Stimulated activated CD4-positive, alpha-beta T cell treated with anti-CD3 and anti-CD28 coated beads, TNF-alpha, amount 100 ng/mL, for 4 hours (primary cell): ENCODE results near the gene ALS2CL.
"Not testable (repeated sequence)": the region's sequence is repeated elsewhere in the genome, so short reads cannot be mapped to it uniquely, and the experiment has no call there.

Experiments
- DNase-seq, 3 experiments: peaks; one replicate each; pipeline ENCODE4 v3.0.0-alpha.2; 2020; ENCODE audit warnings: low read depth in 3 of 3

The ALS2CL gene

DNA sequence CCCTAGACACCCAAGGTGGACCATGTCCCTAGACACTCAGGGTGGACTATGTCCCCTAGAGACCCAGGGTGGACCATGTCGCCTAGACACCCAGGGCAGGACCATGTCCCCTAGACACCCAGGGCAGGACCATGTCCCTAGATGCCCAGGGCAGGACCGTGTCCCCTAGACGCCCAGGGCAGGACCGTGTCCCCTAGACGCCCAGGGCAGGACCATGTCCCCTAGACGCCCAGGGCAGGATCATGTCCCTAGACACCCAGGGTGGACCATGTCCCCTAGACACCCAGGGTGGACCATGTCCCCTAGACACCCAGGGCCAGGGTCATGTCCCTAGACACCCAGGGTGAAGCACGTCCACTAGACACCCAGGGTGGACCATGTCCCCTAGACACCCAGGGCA, 10.9 kb upstream of the ALS2CL start:
- DNase-seq, result not testable (repeated sequence)

DNA sequence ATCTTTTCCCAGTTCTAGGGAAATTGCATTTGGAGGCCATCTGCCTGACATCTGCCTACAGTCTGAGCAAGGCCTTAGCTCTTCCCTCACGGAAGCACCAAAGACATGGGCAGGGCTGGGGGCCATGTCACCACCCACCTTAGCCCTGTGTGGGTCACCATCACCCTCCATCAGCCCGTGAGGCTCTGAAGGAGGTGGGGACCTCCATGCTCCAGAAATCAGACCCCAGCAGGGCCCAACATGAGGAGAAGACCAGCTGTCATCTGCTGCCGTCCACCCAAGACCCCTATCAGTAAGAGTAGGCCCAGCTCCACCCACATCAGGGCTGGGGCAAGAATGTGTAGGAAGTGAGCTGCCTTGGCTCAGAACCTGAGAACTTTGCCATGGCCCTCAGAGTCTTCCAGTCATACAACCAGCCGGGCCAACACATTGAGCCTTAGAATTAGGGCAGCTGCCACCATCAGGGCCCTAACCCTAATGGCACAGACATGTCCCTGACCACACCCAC, 9.6 kb upstream of the ALS2CL start:
- no peak for DNase-seq

DNA sequence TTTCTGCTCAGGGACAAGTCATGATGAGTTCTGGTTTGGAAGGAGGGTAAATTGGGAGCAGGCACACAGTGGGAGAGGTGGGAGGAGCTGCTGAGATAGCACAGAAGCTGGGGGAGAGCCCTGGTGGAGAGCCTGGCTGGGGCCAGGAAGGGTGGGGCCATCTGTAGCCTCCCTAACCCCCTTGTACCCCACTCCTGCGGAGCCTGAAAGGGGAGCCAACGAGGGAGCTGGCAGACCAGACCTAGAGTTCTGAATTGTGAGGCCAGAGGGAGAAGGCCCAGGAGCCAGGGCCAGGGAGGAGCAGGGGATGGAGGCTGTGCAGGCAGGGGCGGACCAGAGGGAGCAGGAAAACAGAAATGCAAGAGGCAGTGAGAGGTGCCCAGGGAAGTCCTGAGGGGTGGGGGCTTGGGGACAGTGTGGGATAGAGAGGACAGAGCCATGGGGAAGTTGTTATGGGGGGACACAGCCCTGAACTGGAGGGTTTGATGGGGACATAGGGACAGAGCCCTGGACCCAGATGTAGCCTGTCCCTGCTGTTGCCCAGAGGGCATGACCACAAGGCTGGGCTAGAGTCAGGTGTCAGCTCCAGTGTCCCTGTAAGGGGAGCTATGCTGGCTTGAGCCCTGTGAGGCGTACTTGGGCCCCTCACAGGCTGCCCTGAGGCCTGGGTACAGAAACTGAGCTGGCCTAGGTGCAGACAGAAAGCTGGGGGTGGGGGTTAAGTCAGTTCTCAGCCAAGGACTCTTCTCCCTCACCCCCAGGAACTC, 8.9 kb upstream of the ALS2CL start:
- no peak for DNase-seq

DNA sequence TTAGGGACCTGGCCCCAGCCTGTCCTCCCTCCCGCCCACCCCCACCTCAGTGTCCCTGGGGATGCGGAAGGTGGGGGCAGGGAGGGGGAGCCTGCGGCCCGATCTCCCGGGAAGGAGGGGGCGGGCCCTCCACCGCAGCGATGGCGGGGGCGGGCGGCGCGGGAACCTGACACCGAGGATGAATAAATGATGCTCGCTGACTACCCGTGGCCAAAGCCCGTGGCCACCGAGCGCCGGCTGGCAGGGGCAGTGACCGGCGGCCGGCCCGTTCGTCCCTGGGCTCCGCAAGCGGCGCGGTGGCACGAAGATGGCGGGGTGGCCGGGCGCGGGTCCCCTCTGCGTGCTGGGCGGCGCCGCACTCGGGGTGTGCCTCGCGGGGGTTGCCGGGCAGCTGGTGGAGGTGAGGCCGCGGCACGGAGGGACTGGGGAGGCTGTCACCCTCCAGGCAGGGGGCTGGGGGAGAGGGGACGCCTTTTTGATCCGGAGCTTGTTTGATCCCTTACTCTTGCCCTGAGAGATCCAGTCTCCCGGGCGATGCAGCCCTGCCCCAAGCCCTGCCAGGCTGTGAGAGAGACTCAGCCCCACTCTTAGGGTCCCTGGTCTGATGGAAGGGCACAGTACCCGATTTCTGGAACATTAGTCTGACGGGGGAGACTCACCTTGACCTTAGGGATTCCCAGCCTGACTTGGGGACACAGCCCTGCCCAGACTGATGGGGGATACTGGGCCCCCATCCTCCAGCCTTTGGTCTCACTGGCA, 7.9 kb upstream of the ALS2CL start, which contains the start of gene TMIE:
Gene TMIE (plus strand): TSS at position 212 of the 759 bp plus-strand sequence. CDS start 96 bp downstream, at position 308.
- no peak for DNase-seq

GRCh38 chr3:46700772-46701171, 7.3 kb upstream of the ALS2CL start:
- no peak for DNase-seq

GRCh38 chr3:46699676-46700523, 6.4 kb upstream of the ALS2CL start:
- no peak for DNase-seq

DNA sequence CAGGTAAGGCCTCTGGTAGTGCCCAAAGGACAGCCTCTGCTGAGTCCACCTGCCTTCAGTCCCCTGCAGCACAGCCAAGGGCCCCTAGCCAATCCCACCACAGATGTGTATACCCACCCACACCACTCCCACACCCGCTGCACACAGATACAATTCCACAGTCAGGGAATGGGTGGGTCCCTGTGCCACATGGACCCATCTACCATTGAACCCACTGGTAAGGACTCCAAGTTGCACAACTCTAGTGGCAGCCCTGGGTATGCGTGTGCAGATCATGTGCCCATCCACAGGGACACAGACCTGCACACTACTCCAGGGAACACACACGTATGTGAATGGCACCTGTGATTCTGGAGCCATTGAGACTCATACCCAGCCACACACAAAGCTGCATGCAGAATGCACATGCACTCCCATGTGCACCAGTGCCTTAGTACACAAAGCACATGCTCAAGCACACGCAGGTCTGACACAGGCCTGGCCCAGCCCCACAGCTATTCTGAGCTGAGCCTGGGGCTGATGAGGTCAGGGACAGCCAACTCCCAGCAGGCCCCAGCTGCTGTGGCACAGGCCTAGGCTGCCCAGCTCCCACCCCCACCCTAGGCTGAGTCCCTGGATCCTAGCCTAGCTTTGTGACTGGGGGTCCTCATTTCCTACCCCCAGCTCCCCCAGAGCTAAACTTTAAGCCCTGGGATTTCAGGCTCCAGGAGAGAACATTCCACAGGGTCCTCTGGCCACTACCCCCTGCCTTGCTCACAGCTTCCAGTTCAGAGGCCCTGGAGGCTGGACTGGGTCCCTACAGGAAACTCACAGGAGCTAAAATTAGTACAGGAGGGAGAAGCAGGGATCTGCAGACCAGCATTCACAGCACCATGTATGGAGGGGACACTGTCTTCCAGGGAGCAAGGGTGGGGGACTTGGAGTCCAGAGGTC, 2.7 kb upstream of the ALS2CL start:
- DNase-seq, result no peak

GRCh38 chr3:46695177-46695961, 1.9 kb upstream of the ALS2CL start:
- DNase-seq, result peak in 1 of 3 experiments; percentile 33

DNA sequence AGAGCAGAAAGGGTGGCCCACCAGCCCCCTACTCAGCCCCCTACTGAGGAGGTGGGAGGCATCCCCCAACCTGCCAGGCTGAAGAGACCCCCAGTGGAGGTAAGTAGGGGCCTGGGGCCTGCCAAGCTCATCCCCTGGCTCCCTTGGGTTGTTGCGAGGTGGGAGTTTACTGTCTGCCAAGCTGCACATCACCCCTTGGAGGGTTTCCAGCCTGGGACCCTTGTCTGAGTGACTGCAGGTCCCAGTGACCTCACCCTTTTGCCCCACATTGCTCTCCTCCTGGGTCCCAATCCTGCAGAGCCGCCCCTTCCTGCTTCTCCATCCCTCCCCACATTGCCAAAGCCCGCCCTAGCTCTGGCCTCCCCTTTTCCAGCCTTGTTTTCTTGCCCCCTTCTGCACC, 1.0 kb upstream of the ALS2CL start:
- DNase-seq, result no peak

DNA sequence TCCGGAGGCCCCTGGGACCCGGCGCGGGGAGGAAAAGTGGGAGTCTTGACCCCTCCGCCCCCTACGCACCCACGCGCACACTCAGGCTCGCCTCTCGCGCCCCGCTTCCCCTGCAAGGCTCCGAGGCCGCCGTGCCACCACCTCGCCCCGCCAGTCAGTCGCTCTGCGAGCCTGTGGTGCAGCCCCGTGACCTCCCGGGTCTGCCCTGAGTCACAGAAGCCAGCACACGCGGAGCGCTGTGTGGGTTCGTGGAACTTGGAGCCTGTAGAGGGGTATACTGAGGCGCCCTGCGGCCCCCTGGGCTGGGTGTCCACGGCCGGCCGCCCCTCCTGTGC, 380 bp upstream of the ALS2CL start:
- DNase-seq, result peak in 2 of 3 experiments; percentile 21 to 37

DNA sequence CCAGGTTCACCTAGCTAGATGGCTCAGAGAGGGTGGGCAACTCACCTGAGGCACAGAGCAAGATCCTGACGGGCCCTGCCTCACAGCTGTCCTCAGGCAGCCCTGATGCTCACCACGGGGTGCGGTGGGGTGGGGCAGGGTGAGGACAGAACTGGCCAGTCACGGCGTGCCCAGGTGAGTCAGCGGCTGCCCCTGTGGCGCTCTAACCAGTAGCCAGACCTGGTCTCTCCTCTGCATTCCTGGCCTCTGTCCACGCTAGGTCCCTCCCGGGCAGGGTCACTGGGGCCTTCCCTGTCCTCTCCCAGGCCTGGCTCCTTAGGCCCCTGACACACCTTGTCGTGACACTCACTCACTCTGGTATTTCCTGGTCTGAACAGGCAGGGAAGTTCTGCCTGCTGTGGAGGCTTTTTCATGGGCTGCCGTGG, 901 bp downstream of the ALS2CL start:
- no peak for DNase-seq

GRCh38 chr3:46690798-46691197, 2.7 kb downstream of the ALS2CL start:
- no peak for DNase-seq

DNA sequence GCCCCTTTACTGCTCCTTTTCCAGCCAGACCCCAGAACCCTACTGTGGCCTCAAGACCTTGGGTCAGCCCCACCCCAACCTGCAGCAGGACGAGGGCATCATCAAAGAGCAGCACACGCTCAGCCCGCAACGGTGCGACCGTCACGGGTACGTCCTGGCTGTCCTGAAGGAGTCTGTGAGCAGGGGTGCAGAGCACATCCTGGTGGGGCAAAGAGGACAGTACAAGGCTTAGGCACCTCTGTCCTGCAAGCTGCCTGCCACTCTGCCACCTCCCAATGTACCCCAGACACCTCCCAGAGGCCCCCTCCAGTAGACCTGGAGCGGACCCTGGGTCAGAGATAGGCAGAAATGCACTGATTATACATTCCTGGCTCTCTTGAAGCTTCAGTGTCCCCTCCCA, 8.0 kb downstream of the ALS2CL start:
- no peak for DNase-seq

- DNase-seq, result no peak
These were observed 8.6 kb downstream of the ALS2CL start for GRCh38 chr3:46684891-46685290.

DNA sequence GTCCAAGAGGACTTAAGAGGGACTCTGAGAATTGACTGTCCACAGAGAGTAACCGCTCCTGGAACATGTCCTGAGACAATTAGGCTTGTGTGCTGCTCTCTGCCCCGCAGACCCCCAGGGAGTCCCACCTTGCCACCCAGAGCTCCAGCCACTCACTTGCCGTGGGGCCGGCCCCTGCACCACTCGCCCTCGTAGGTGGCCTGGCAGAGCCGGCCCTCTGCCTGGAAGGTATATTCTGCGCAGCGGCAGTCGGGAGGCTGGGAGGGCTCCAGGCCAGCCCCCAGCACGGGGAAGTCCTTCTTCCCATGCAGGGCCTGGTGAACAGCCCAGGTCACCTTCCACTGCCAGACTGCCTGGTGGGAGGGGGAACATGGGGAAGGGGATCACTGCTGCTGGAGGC, 10.5 kb downstream of the ALS2CL start:
- DNase-seq, result no peak

DNA sequence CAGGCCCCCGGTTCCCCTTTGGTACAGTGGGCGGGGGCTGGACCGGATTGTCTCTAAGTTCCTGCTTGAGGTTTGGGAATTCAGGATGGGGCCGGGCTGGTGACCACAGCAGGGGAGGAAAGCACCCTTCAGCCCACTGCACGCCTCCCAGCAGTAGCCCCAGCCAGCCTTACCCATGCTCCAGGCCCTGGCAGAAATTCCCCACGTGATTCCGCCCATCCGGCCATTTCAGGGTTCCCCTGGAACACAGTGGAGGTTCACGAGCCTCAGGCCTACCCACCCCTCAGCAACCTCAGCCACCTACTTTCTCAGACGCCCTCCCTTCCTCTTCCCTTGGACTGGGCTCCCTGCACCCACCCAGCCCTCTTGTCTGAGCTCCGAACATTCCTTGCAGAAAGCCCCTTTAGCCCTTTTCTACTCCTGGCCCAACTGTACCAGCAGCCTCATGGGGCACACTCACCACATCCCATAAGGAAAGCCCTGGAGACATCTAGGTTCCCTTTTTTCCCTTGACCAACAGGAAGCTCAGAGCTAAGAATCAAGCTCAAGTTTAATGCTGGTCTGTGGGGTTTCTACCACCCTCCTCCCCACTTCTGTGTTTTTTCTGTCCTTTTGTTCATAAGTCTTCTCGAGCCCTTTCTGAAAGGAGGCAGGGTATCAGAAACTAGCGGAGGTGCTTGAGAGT, 11.5 kb downstream of the ALS2CL start:
- no peak for DNase-seq

DNA sequence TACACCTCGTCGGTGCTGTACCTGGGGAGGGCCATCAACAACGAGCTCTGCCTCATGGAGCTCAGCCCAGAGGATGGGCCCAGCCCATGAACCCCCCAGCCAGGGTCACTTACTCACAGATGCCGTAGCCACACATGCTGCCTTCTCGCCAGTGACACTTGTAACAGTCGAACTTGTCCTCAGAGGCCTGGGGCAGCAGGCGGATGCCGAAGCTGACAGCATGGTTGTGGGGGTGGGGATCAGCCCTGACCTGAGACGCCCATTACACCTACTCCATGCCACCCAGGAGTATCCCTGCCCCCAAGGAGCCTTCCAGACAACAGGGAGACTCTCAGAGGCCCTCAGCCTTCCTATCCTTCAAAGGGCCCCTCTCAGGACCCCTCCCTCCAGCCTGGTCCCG, 12.1 kb downstream of the ALS2CL start:
- DNase-seq, result no peak

GRCh38 chr3:46680298-46680826, 13.1 kb downstream of the ALS2CL start:
- DNase-seq, result no peak

- no peak for DNase-seq
These were observed 13.8 kb downstream of the ALS2CL start for GRCh38 chr3:46679681-46680080.
